GM21717 (cell line): ENCODE results near the gene AFAP1L2.

ENCODE experiments used
- ATAC-seq: cut with Tn5 transposase; IDR thresholded peaks from one replicate; pipeline ENCODE4 v1.9.1; 2021; ENCODE audit warnings: mild to moderate bottlenecking, moderate library complexity; ENCODE audit not compliant: unreplicated experiment

AFAP1L2 gene

GRCh38 chr10:114276066-114276465, 128.2 kb downstream of the AFAP1L2 start:
- ATAC-seq, result no peak

GRCh38 chr10:114274616-114275453, 129.5 kb downstream of the AFAP1L2 start:
- no peak for ATAC-seq

- ATAC-seq, result no peak
Observed at GRCh38 chr10:114273910-114274309, 130.4 kb downstream of the AFAP1L2 start.

DNA sequence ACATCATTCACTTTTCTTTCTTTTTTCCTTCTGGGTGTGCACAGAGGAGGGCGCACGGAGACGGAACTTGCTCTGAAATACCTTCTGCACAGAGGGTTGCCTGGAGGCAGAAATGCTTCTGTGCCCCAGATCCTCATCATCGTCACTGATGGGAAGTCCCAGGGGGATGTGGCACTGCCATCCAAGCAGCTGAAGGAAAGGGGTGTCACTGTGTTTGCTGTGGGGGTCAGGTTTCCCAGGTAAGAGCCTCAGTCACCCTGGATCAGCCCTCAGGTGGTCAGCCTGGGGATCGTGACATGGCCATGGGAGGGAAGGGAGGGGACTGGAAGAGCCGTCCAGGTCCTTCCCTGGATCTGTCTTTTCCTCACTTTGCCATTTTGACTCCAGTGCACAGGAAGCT, 131.6 kb downstream of the AFAP1L2 start:
- no peak for ATAC-seq

DNA sequence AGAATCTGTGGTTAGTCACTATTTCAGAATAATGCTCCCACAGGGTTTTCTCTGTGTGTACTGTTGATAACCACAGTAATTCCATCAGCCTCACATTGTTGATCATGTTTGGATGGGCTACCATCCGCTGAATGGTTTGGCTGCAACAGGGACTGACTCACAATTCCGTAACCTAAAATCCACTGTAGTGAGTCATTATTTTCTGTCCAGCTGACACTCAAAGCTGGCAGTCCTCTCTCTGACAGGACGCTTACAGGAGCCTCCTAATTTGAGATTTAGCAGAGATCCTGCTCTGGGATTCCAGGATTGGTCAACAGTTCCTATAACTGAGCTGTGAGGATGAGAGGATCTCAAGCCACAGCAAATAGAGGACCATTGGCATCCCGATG, 132.5 kb downstream of the AFAP1L2 start:
- no peak for ATAC-seq

DNA sequence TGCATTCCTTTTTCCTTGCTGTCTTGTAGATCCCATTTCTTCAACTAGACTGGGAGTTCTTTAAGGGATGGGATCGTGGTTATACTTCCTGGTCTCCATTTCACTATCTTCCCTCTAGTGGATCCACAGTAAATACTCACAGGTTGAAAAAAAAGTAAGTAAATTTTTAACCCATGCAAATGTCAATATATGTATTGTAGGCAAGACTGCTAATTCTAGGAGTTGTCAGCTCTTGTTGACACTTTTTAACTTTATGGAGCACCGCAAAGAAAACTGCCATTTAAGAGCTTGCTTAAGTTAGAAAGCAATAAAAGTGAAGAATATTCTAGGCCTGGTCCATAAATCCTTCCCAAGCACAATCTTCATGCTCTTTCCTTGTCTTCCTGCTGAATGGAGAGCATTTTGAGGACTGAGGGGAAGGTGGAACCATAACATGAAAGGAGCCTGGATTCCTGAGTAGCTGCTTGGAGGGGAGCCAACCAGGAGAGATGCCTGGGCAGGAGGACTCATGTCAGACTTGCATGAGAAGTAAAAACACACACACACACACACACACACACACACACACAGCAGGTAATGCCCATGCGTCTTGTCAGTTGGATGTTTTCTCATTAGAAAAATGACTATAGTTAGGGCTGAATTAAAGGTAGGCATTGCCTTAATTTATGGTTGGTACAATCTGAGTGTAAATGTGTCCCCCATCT, 133.1 kb downstream of the AFAP1L2 start:
- no peak for ATAC-seq

DNA sequence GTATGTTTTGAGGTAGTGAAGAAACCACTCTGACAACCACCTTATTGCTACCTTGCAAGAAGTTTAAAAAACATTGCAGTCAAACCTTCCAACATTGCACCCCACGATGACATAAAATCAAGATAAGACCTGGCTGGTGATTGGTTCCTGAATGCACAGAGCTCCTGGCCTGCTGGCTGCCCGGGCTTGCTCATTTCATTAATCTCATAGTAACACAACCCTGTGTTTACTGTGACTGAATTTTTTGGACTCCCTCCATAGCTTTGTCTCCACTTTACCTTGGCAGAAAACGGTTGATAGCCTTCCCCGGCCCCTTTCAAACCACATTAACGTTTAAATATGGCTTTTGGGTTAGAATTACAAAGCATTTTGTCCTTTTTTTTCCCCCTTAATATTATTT, 137.8 kb downstream of the AFAP1L2 start:
- no peak for ATAC-seq

DNA sequence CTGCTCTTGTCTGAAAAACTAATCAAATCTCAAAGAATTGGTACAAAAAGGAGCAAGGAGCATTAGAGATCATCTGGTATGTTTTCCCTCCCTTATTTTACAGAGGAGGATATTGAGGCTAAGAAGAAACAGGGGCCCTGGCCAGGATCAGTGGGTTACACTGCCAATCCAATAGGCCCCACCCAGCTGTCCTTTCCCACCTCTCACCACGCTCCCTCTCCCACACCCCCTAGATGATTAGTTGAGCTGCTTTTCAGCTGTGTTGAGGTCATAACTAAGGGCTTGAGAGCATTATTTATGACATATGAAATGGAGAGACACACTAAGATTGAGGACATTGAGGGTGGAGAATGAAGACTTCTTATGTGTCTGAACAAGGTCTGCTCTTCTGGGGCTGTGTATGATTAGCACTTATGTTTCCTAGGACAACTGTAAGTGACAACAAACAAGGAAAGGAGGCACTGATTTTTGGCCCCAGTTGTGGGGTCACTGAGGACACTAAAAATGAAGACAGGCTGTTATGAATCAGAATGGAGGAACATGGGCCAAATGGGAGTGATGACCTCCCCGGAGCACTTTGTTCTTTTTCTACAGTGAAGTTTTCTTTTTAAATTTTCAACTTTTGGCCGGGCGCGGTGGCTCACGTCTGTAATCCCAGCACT, 138.8 kb downstream of the AFAP1L2 start:
- ATAC-seq, result no peak

GRCh38 chr10:114262496-114262895, 141.8 kb downstream of the AFAP1L2 start:
- ATAC-seq, result no peak

- ATAC-seq, result no peak
Observed at GRCh38 chr10:114261076-114261475, 143.2 kb downstream of the AFAP1L2 start.

DNA sequence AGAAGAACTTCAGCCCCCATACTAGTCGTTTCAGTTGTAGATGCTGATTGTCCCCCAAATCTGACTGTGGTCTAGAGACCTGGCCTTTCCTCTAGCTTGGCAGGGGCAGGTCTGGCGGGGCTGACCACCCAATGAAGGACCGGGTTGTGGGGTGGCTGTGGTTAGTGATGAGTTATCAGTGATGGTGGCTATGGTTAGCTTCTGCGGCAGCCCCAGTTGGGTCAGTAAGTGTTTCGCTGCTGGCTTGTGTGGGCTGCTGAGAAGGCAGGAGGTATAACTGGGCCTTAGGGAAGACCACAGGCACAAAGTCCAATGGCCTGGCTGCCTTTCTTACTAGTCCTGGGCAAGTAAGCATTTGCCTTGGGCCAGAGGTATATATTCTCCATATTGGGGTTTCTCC, 143.9 kb downstream of the AFAP1L2 start:
- no peak for ATAC-seq

DNA sequence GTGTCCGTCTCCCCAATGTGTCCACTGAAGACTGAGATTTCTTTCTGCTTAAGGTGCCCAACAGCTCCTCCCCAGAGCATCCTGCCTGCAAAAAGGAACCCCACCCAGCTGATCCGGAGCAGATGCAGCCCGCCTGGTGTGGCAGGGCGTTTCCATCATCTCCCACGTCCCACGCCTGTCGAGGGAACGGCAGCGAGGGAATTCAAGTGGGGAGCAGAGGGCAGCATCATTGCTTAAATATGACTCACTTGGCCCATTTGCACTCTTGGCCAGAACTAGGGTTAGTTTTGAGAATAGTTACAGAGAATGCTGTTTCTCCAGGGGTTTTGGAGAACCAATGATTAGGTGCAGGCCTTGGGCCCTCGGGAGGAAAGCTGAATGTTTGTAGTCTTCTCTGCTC, 144.5 kb downstream of the AFAP1L2 start:
- ATAC-seq, result no peak

- ATAC-seq, result no peak
Observed at GRCh38 chr10:114258274-114258840, 145.9 kb downstream of the AFAP1L2 start.

DNA sequence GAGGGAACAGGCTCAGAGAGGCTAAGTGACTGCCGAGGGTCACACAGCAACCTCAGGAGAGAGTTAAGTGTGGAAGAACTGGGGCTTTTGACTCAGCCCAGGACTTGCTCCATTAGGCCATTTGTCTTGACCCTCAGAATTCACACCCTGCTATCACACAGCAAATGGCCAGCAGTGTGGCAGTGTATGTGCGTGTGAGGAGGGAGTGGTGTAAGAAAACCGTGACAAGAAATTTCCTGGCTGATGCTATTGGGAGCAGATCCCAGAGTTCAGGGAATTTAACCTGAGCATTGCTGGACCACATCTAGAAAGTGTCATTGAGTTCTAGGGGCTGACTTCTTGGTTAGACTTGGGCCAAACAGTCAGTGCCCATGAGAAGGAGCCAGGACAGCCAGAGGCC, 146.8 kb downstream of the AFAP1L2 start:
- ATAC-seq, result no peak

GRCh38 chr10:114256822-114257221, 147.5 kb downstream of the AFAP1L2 start:
- ATAC-seq, result no peak

GRCh38 chr10:114256008-114256765, 148.1 kb downstream of the AFAP1L2 start:
- no peak for ATAC-seq

DNA sequence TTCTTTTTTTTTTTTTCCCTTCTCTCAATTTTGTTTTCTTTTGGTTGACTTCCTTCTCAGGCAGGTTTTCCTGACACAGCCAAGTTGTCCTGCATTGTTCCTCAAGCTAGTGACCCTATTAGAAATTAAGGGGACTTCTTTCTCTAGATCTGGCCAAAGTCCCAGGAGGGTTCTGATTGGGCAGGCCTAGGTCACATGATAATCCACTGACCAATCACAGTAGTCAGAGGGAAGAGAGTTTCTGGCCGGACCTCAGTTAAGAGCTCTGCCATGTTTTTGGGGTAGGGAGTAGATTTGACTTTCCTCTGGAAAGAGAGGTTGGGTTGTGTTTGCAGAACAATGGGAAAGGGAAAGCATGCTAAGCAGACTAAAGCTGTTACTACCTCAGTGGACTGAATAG, 149.1 kb downstream of the AFAP1L2 start:
- no peak for ATAC-seq

- ATAC-seq, result no peak
Observed at GRCh38 chr10:114252883-114253282, 151.4 kb downstream of the AFAP1L2 start.

- no peak for ATAC-seq
Observed at GRCh38 chr10:114252092-114252491, 152.2 kb downstream of the AFAP1L2 start.

DNA sequence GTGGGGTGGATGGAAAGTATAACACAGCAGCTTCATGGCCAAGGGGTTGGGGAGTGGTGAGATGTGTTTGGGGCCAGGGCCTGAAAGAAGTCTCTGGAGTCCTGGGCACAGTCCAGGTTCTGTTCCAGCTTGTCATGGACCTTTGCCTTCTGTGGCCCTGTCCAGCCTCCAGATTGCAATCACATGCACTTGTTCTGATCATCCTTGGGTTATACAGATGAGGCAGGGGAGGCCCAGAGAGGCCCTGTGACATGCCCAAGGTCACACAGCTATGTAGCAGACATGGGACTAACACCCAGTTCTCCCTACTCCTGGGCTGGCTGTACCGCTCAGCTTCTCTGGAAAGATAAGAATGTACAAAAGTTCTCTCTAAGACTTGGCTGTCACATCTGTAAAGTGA, 153.6 kb downstream of the AFAP1L2 start:
- ATAC-seq, result no peak

- ATAC-seq, result no peak
Observed at GRCh38 chr10:114250236-114250635, 154.1 kb downstream of the AFAP1L2 start.
